H9 (cell line): Measurements from ENCODE around the gene NEK4. TPM values are rescaled to one million over a fixed set of nuclear protein-coding genes. Genes with fewer than 3 reads are reported as not detected.

Experiments
- DNase-seq: peaks from one replicate; pipeline ENCODE4 v3.0.0-alpha.2; 2017
- H2AFZ ChIP-seq: one replicate; pipeline ENCODE4 v1.6.1; 2013; ENCODE audit warnings: mild to moderate bottlenecking, low read length, control low read depth, moderate library complexity
- H2AK5ac ChIP-seq: 2 replicates; pipeline ENCODE4 v1.6.1; 2013; ENCODE audit warnings: low read length, control low read depth, mixed read lengths; ENCODE audit not compliant: insufficient read length
- H2BK120ac ChIP-seq: one replicate; pipeline ENCODE4 v1.6.1; 2013; ENCODE audit warnings: low read depth, mild to moderate bottlenecking, low read length, control low read depth, inconsistent platforms; ENCODE audit not compliant: poor library complexity, severe bottlenecking
- H2BK12ac ChIP-seq: 2 replicates; pipeline ENCODE4 v1.6.1; 2013; ENCODE audit warnings: low read length, control low read depth, mixed read lengths, low read depth; ENCODE audit not compliant: insufficient read length
- H2BK15ac ChIP-seq: 2 replicates; pipeline ENCODE4 v1.6.1; 2013; ENCODE audit warnings: low read depth, low read length, control low read depth
- H2BK20ac ChIP-seq: one replicate; pipeline ENCODE4 v1.6.1; 2013; ENCODE audit warnings: low read depth, mild to moderate bottlenecking, low read length, control low read depth, inconsistent platforms; ENCODE audit not compliant: poor library complexity, severe bottlenecking
- H2BK5ac ChIP-seq: 2 replicates; pipeline ENCODE4 v1.6.1; 2013; ENCODE audit warnings: low read length, control low read depth, mixed read lengths; ENCODE audit not compliant: insufficient read length
- H3K14ac ChIP-seq: 2 replicates; pipeline ENCODE4 v1.6.1; 2013; ENCODE audit warnings: low read length, control low read depth; ENCODE audit not compliant: insufficient read depth
- H3K18ac ChIP-seq: 2 replicates; pipeline ENCODE4 v1.6.1; 2013; ENCODE audit warnings: low read depth, mild to moderate bottlenecking, mixed read lengths, low read length, control low read depth; ENCODE audit not compliant: insufficient read length
- H3K23ac ChIP-seq: 2 replicates; pipeline ENCODE4 v1.6.1; 2013; ENCODE audit warnings: low read length, control low read depth, mixed read lengths, low read depth; ENCODE audit not compliant: insufficient read length
- H3K23me2 ChIP-seq: 2 replicates; pipeline ENCODE4 v1.6.1; 2013; ENCODE audit warnings: low read depth, mild to moderate bottlenecking, mixed read lengths, low read length, control low read depth; ENCODE audit not compliant: insufficient read length, poor library complexity, severe bottlenecking
- H3K27ac ChIP-seq: 2 replicates; pipeline ENCODE4 v1.5.1; 2013; ENCODE audit warnings: low read length, control low read depth, mixed read lengths, low read depth; ENCODE audit not compliant: insufficient read length
- H3K27me3 ChIP-seq: 2 replicates; pipeline ENCODE4 v1.6.1; 2013; ENCODE audit warnings: low read length, control low read depth, inconsistent platforms; ENCODE audit not compliant: insufficient read depth
- H3K4ac ChIP-seq: 2 replicates; pipeline ENCODE4 v1.6.1; 2013; ENCODE audit warnings: low read depth, mild to moderate bottlenecking, control low read depth, inconsistent platforms, low read length, moderate library complexity
- H3K4me1 ChIP-seq: 2 replicates; pipeline ENCODE4 v1.6.1; 2013; ENCODE audit warnings: low read length, control low read depth, inconsistent platforms; ENCODE audit not compliant: insufficient read depth
- H3K4me2 ChIP-seq: 2 replicates; pipeline ENCODE4 v1.6.1; 2013; ENCODE audit warnings: low read length, control low read depth, mixed read lengths; ENCODE audit not compliant: insufficient read length, insufficient read depth
- H3K56ac ChIP-seq: 2 replicates; pipeline ENCODE4 v1.6.1; 2013; ENCODE audit warnings: low read depth, mild to moderate bottlenecking, mixed read lengths, low read length, control low read depth; ENCODE audit not compliant: insufficient read length
- H3K79me1 ChIP-seq: 2 replicates; pipeline ENCODE4 v1.6.1; 2013; ENCODE audit warnings: low read depth, mild to moderate bottlenecking, moderate library complexity, low read length, control low read depth, inconsistent platforms; ENCODE audit not compliant: insufficient read depth, poor library complexity, severe bottlenecking
- H3K79me2 ChIP-seq: 2 replicates; pipeline ENCODE4 v1.6.1; 2013; ENCODE audit warnings: low read length, control low read depth, inconsistent platforms; ENCODE audit not compliant: insufficient read depth
- H3K9ac ChIP-seq: 2 replicates; pipeline ENCODE4 v1.6.1; 2013; ENCODE audit warnings: low read length, control low read depth, mixed read lengths; ENCODE audit not compliant: insufficient read length; ENCODE audit errors: extremely low read depth
- H3K9me3 ChIP-seq: one replicate; pipeline ENCODE4 v1.6.1; 2013; ENCODE audit warnings: low read depth, low read length, inconsistent platforms; ENCODE audit not compliant: control insufficient read depth
- H3T11ph ChIP-seq: one replicate; pipeline ENCODE4 v1.6.1; 2013; ENCODE audit warnings: mild to moderate bottlenecking, low read length, control low read depth, inconsistent platforms
- H4K20me1 ChIP-seq: one replicate; pipeline ENCODE4 v1.6.1; 2013; ENCODE audit not compliant: control insufficient read depth, insufficient read length, insufficient read depth
- H4K5ac ChIP-seq: 2 replicates; pipeline ENCODE4 v1.6.1; 2013; ENCODE audit warnings: low read depth, mild to moderate bottlenecking, mixed read lengths, low read length, control low read depth; ENCODE audit not compliant: insufficient read length
- H4K8ac ChIP-seq: replicated peaks from 2 replicates; pipeline ENCODE4 v1.6.1; 2013; ENCODE audit warnings: low read length, control low read depth, mixed read lengths, low read depth; ENCODE audit not compliant: insufficient read length
- H4K91ac ChIP-seq: 2 replicates; pipeline ENCODE4 v1.6.1; 2013; ENCODE audit warnings: low read depth, mild to moderate bottlenecking, moderate library complexity, mixed read lengths, low read length, control low read depth; ENCODE audit not compliant: insufficient read length
- H3K27ac Mint-ChIP-seq, 3 experiments: 2 replicates in 2 of 3; 3 replicates in 1 of 3; pipeline ENCODE4 v1.8.0; 2020 to 2021; ENCODE audit warnings: mixed read lengths in 3 of 3, mild to moderate bottlenecking in 1 of 3, moderate library complexity in 1 of 3
- H3K27me3 Mint-ChIP-seq: 2 replicates; pipeline ENCODE4 v1.8.0; 2021; ENCODE audit warnings: low read depth, mild to moderate bottlenecking, moderate library complexity, mixed read lengths
- H3K36me3 Mint-ChIP-seq, 3 experiments: 2 replicates in 2 of 3; 3 replicates in 1 of 3; pipeline ENCODE4 v1.8.0; 2020 to 2021; ENCODE audit warnings: low read depth in 3 of 3, mixed read lengths in 3 of 3; ENCODE audit not compliant: insufficient read depth in 1 of 3
- H3K4me1 Mint-ChIP-seq, 2 experiments: 2 replicates each; pipeline ENCODE4 v1.8.0; 2020; ENCODE audit warnings: mixed read lengths in 2 of 2
- H3K4me3 Mint-ChIP-seq, 2 experiments: 2 replicates in 1 of 2; 3 replicates in 1 of 2; pipeline ENCODE4 v1.8.0; 2020 to 2021; ENCODE audit warnings: mild to moderate bottlenecking in 2 of 2, mixed read lengths in 2 of 2, moderate library complexity in 1 of 2
- H3K9me3 Mint-ChIP-seq, 2 experiments: 2 replicates in 1 of 2; 3 replicates in 1 of 2; pipeline ENCODE4 v1.8.0; 2020; ENCODE audit warnings: mild to moderate bottlenecking in 2 of 2, mixed read lengths in 2 of 2, moderate library complexity in 1 of 2
- WGBS: extraction: QIAGEN DNeasy Blood & Tissue Kit; methylation state at CpG from one replicate; pipeline ENCODE4 v1.1.7; 2013; ENCODE audit warnings: missing lambda C conversion rate, low lambda C conversion rate, mixed read lengths; ENCODE audit not compliant: insufficient read length; ENCODE audit errors: extremely low coverage; 5-methylcytosine and 5-hydroxymethylcytosine counted together
- total RNA-seq: library from RNA; stranded (reverse); gene quantifications from 2 replicates; pipeline ENCODE4 v1.2.1, GENCODE V29; 2021
- TF ChIP-seq, protein P1 (sequence below): fragments of 200-600 bp; sonication (generic); conservative IDR thresholded peaks from 3 replicates; pipeline ENCODE4 v1.8.0; 2021; ENCODE audit warnings: antibody characterized with exemption, mild to moderate bottlenecking

The NEK4 gene
- total RNA-seq, 1 experiment from 2014 or later = 36.0 TPM

GRCh38 chr3:52684184-52684583 is 86.6 kb downstream of the NEK4 start:
- Mint-ChIP-seq H3K4me3 (peak overlapping the region; percentile 79 to 93), H3K27me3 (peaks cover 3% of the 10 kb centered on the region; the same call in 1 of the 2 replicates), H3K36me3 (peaks cover 35 to 51% (median 49%) of the 10 kb centered on the region in 3 experiments), H3K9me3 (no peaks in the 10 kb centered on the region), H3K27ac (no peak overlapping the region), H3K4me1 (peaks cover 24 to 27% of the 10 kb centered on the region in 2 experiments)
- Histone ChIP-seq H2BK120ac (no peak overlapping the region), H3K4ac (no peak overlapping the region), H3K27me3 (no peaks in the 10 kb centered on the region), H3K23ac (no peak overlapping the region), H2AK5ac (no peak overlapping the region), H4K91ac (no peak overlapping the region), H3K79me1 (peaks cover 16% of the 10 kb centered on the region), H4K5ac (no peak overlapping the region), H3K27ac (no peak overlapping the region), H3T11ph (no peak overlapping the region), H2AFZ (no peak overlapping the region), H3K4me2 (no peak overlapping the region), H3K9me3 (no peaks in the 10 kb centered on the region), H3K9ac (no peak overlapping the region), H3K23me2 (peaks cover 3% of the 10 kb centered on the region), H2BK15ac (no peak overlapping the region), H3K18ac (no peak overlapping the region), H3K79me2 (peaks cover 15% of the 10 kb centered on the region; the same call in 1 of the 2 replicates), H3K56ac (no peak overlapping the region), H2BK20ac (no peak overlapping the region), H4K8ac (no peak overlapping the region), H3K4me1 (no peaks in the 10 kb centered on the region), H2BK12ac (no peak overlapping the region), H2BK5ac (no peak overlapping the region), H3K14ac (no peak overlapping the region), H4K20me1 (no peaks in the 10 kb centered on the region)
- no peak for DNase-seq
- TF ChIP-seq, protein P1, sequence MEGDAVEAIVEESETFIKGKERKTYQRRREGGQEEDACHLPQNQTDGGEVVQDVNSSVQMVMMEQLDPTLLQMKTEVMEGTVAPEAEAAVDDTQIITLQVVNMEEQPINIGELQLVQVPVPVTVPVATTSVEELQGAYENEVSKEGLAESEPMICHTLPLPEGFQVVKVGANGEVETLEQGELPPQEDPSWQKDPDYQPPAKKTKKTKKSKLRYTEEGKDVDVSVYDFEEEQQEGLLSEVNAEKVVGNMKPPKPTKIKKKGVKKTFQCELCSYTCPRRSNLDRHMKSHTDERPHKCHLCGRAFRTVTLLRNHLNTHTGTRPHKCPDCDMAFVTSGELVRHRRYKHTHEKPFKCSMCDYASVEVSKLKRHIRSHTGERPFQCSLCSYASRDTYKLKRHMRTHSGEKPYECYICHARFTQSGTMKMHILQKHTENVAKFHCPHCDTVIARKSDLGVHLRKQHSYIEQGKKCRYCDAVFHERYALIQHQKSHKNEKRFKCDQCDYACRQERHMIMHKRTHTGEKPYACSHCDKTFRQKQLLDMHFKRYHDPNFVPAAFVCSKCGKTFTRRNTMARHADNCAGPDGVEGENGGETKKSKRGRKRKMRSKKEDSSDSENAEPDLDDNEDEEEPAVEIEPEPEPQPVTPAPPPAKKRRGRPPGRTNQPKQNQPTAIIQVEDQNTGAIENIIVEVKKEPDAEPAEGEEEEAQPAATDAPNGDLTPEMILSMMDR = no peak
- WGBS = no CpG with 5 or more reads among the region's 5 CpGs
